Esophagus (tissue), 2 donors: ENCODE data around the gene RAB6B. TPM values are rescaled to one million over a fixed set of nuclear protein-coding genes. Genes with fewer than 3 reads are reported as not detected.
"Not testable (repeated sequence)": the region's sequence is repeated elsewhere in the genome, so short reads cannot be mapped to it uniquely, and the experiment has no call there.

ENCODE experiments used
- H3K27ac ChIP-seq, 2 donors: one replicate each; pipeline ENCODE4 v1.5.1; 2013; ENCODE audit warnings: low read depth in 2 of 2, mild to moderate bottlenecking in 2 of 2, inconsistent platforms in 1 of 2, low read length in 1 of 2, moderate library complexity in 1 of 2
- H3K27me3 ChIP-seq, 2 donors: one replicate each; pipeline ENCODE4 v1.6.1; 2013; ENCODE audit warnings: low read length in 2 of 2, control low read depth in 1 of 2, mild to moderate bottlenecking in 1 of 2; ENCODE audit not compliant: insufficient read depth in 2 of 2, control insufficient read depth in 1 of 2
- H3K36me3 ChIP-seq, 2 donors: one replicate each; pipeline ENCODE4 v1.6.1; 2013; ENCODE audit warnings: low read length in 1 of 2; ENCODE audit not compliant: control insufficient read depth in 2 of 2, insufficient read depth in 2 of 2
- H3K4me1 ChIP-seq, 2 donors: one replicate each; pipeline ENCODE4 v1.6.1; 2013; ENCODE audit warnings: low read length in 1 of 2; ENCODE audit not compliant: control insufficient read depth in 2 of 2, insufficient read depth in 2 of 2
- H3K4me3 ChIP-seq, 2 donors: one replicate each; pipeline ENCODE4 v1.5.1; 2013; ENCODE audit warnings: low read length in 2 of 2, mild to moderate bottlenecking in 2 of 2, low read depth in 1 of 2, moderate library complexity in 1 of 2
- H3K9me3 ChIP-seq, 2 donors: one replicate each; pipeline ENCODE4 v1.6.1; 2013; ENCODE audit warnings: mild to moderate bottlenecking in 2 of 2, low read depth in 1 of 2, low read length in 1 of 2, moderate library complexity in 1 of 2; ENCODE audit not compliant: control insufficient read depth in 2 of 2, insufficient read depth in 1 of 2
- WGBS, 2 donors: extraction: QIAGEN DNeasy Blood & Tissue Kit; methylation state at CpG; one replicate each; pipeline ENCODE4 v1.1.7; 2013; 5-methylcytosine and 5-hydroxymethylcytosine counted together
- polyA plus RNA-seq, 2 donors: library from polyadenylated mRNA; stranded (reverse); fragments of 200-250 nt; gene quantifications; one replicate each; pipeline ENCODE4 v1.2.3, GENCODE V29; 2013
- donor health status: healthy with polysubstance abuse.
- donor health status: Bipolar disorder and iron deficiency.

RAB6B gene
- polyA plus RNA-seq, 2 donors = 0.57 to 1.3 TPM

DNA sequence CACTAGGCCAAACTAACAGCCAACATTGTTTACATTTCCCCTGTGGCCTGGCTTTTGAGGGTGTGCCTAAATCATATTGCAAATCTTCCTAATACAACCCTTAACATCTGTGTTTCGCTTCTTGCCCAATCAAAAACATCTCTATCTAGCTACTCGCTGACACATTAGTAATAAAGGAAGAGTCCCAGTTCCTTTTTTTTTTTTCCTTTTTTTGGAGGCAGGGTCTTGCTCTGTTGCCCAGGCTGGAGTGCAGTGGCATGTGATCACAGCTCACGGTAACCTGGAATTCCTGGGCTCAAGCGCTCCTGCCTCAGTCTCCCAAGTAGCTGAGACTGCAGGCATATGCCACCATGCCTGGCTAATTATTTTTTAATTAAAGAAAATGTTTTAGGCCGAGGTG, 92.2 kb downstream of the RAB6B start:
- Histone ChIP-seq H3K4me3 (no peak overlapping the region), H3K27ac (no peak overlapping the region), H3K9me3 (no peaks in the 10 kb centered on the region), H3K4me1 (peaks cover 0 to 3% of the 10 kb centered on the region in 2 donors), H3K27me3 (no peaks in the 10 kb centered on the region), H3K36me3 (no peaks in the 10 kb centered on the region)
- 89% methylated on average over 5 of the region's 5 CpGs for WGBS, 2 donors

DNA sequence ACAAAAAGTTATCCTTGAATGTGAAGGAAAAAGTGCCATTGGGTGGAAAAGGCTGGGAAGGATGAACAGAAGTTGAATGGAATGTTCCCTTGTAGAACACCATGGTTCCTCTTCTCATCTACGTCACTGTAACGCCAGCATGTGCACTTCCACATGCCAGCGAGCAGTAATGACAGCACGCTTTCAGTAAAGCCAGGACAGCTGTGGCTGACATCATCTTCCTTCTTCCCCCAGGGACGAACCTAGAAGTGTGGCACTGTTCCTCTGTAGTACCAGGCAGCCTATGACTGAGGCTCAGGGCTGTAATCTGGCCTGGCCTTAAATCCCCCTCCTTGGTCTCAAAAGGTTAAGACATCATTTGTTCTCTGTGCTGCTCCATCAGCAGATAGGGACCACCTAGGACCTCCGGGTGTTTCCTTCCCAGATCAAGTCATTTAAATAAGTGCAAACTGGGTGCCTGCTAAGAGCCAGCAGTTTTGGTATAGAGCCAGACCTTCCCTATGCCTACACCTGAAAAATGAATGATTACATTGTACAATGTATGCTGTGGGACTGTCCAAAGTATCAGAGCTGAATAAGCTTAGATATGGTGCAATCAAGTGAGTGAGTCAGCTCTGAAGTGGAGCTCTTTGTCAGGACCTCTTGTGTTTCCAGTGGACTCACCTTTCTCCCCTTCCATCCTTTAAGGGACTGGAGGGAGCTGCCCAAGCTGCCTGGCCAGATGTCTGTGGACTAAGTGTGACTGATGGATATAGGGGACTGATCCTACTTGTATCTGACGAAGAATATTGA, 95.7 kb downstream of the RAB6B start:
- Histone ChIP-seq H3K27me3 (no peaks in the 10 kb centered on the region), H3K4me1 (peaks cover 0 to 3% of the 10 kb centered on the region in 2 donors), H3K4me3 (no peak overlapping the region), H3K27ac (no peak overlapping the region), H3K36me3 (no peaks in the 10 kb centered on the region), H3K9me3 (no peaks in the 10 kb centered on the region)
- WGBS, 2 donors = 59 to 60% methylated on average over 7 of the region's 7 CpGs

DNA sequence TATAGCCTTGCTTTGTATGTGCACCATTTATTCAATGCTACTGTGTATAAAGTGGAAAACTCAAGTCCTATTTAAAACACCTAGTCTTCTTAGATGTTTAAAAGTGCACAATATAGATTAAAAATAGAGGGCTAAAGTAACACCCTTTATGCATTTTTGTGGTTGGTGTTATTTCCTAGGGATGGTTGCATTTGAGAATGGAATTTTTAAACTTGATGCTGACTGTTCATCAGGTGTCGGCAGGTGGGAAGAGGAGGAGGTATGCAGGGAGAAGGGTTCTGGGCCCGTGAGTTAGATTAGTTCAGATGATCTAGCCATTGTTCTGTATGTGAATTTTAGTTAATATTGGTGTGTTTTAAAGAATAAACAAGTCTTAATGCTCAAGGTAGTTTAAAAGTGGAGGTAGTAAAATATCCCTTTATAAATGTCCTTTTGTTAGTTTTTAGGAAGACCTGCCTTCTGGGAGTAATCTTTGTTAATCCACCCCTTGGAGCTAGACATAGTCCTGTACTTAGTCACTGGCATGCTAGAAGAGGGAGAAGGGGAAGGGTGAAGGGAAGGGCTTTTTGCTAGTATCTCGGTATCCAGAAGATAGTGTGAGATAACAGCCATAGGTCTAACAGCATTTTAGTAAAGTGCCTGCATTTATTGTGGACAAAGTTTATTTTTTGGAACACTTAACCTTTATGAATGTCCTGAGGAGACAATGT, 98.1 kb downstream of the RAB6B start:
- Histone ChIP-seq H3K9me3 (no peaks in the 10 kb centered on the region), H3K36me3 (no peaks in the 10 kb centered on the region), H3K4me1 (peaks cover 0 to 3% of the 10 kb centered on the region in 2 donors), H3K27ac (no peak overlapping the region), H3K4me3 (no peak overlapping the region), H3K27me3 (no peaks in the 10 kb centered on the region)
- 64 to 66% methylated on average over 3 of the region's 3 CpGs for WGBS, 2 donors

DNA sequence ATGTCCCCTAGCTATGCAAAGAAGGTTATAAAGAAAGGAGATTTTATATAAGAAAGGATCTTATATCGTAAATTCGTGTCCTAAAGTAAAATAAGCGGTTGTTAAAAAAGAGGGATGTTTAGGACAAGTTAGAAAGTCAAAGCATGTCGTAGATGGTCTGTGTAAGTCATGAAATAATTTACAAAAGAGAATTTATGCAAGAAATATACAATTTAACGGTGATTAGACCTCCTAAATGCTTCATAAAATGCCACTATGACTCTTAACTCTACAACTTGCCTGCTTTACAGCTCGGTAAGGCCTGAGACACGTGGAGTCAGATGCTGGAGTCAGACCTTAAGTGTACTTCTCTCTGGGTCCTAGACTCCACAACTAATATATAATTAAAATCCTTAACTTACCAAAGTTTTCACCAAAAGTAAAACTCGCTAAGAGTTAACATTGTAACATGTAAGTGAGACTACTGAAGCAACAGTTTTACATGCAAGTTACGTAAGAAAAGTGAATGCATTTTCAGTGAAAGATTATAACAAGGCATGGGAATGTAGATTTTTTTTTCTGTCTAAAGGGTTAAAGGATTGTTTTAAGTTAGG, 103.4 kb downstream of the RAB6B start:
- Histone ChIP-seq H3K27me3 (no peaks in the 10 kb centered on the region), H3K36me3 (no peaks in the 10 kb centered on the region), H3K4me3 (no peak overlapping the region), H3K9me3 (no peaks in the 10 kb centered on the region), H3K27ac (no peak overlapping the region), H3K4me1 (no peaks in the 10 kb centered on the region)
- WGBS, 2 donors = 57 to 58% methylated on average over 9 of the region's 9 CpGs

DNA sequence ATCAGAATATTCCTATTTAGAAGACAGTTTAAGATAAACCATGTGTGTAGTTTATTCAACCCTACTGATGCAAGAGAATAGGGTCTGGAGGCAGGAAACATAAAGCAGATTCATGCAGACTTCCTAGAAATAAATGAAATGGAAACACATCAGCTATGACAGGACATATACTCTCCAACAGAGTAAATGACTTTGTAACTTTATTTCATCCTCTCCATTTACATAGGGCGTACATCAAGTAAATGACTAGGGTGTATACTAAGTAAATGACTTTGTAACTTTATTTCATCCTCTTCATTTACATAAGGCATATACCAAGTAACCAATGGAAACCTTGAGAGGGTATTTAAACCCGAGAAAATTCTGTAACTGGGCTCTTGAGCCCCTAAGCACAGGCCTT, 107.7 kb downstream of the RAB6B start:
- 80 to 88% methylated on average over 2 of the region's 2 CpGs for WGBS, 2 donors

DNA sequence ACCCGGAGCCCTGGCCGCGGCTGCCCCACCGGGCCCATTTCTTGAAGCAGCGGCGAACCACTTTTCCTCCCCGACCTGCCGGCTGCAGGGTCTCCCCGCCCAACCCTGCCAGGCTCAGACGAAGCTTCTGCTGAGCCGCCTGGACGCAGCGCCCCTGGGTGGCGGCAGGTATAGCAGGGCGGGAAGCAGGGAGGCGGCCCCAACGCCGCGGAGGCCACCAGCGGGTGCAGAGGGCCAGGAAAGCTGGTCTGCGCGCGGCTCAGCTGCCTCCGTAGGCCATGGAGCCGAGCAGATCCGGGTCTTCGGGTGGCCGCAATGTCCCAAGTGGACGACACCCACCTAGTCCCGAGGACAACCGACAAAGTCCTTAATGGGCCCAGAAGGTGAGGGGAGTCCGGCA, 111.9 kb downstream of the RAB6B start:
- Histone ChIP-seq H3K4me3 (no peak overlapping the region), H3K36me3 (no peaks in the 10 kb centered on the region), H3K9me3 (no peaks in the 10 kb centered on the region), H3K27me3 (peaks cover 0 to 4% of the 10 kb centered on the region in 2 donors), H3K27ac (no peak overlapping the region), H3K4me1 (no peaks in the 10 kb centered on the region)
- WGBS, 2 donors = 50 to 61% methylated on average over 32 of the region's 32 CpGs

More for the DNA sequence above, 107.7 kb downstream of the RAB6B start:
- Histone ChIP-seq H3K36me3 (no peaks in the 10 kb centered on the region), H3K9me3 (no peaks in the 10 kb centered on the region), H3K4me1 (no peaks in the 10 kb centered on the region), H3K27me3 (peaks cover 0 to 4% of the 10 kb centered on the region in 2 donors), H3K27ac (no peak overlapping the region), H3K4me3 (no peak overlapping the region)

DNA sequence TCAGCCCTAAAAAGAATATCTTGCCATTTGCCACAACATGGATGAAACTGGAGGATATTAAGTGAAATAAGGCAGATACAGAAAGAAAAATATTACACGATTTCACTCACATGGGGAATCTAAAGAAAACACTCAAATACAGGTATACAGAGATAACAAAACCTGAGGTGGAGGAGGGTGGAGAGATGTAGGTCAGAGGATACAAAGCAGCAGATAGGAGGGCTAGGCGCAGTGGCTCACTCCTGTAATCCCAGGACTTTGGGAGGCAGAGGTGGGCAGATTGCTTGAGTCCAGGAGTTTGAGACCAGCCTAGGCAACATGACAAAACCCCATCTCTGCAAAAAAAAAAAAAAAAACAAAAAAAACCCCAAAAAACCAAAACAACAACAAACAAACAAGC, 113.2 kb downstream of the RAB6B start:
- no peaks in the 10 kb centered on the region for H3K9me3 ChIP-seq
- 91 to 93% methylated on average over 2 of the region's 2 CpGs for WGBS, 2 donors

DNA sequence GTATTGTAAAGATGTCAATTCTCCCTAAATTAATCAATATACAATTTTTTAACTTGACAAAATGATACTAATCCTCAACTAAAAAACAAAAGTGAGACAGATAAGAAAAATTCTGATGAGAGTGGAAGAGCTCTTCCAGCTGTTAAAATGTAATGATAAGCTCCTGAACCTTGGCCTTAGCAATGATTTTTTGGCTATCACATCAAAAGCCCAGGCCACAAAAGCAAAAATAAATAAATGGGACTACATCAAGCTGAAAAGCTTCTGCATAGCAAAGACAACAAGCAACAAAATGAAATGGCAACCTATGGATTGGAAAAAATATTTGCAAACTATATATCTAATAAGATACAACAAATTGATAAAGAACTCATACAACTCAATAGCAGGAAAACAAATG, 114.1 kb downstream of the RAB6B start:
- H3K9me3 ChIP-seq = no peaks in the 10 kb centered on the region
- H3K4me1 ChIP-seq = no peaks in the 10 kb centered on the region
- no peaks in the 10 kb centered on the region for H3K36me3 ChIP-seq
- no peak overlapping the region for H3K27ac ChIP-seq
- H3K27me3 ChIP-seq = peaks cover 0 to 4% of the 10 kb centered on the region in 2 donors
- H3K4me3 ChIP-seq = no peak overlapping the region

More for the DNA sequence above, 113.2 kb downstream of the RAB6B start:
- H3K27me3 ChIP-seq = peaks cover 0 to 4% of the 10 kb centered on the region in 2 donors
- H3K27ac ChIP-seq = no peak overlapping the region
- no peaks in the 10 kb centered on the region for H3K36me3 ChIP-seq
- no peak overlapping the region for H3K4me3 ChIP-seq
- H3K4me1 ChIP-seq = no peaks in the 10 kb centered on the region

DNA sequence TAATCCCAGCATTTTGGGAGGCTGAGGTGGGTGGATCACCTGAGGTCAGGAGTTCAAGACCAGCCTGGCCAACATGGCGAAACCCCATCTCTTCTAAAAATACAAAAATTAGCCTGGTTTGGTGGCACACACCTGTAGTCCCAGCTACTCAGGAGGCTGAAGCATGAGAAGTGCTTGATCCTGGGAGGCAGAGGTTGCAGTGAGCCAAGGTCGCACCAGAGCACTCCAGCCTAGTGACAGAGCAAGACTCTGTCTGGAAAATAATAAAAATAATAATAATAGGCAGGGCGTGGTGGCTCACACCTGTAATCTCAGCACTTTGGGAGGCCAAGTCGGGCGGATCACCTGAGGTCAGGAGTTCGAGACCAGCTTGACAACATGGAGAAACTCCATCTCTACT, 114.9 kb downstream of the RAB6B start:
- H3K4me3 ChIP-seq, H3K27me3 ChIP-seq, H3K27ac ChIP-seq, H3K4me1 ChIP-seq, H3K36me3 ChIP-seq, H3K9me3 ChIP-seq: not testable (repeated sequence)
- WGBS, 2 donors = 91 to 97% methylated on average over 6 of the region's 6 CpGs
